Measurements from ENCODE around the gene GLP1R. TPM values are rescaled to one million over a fixed set of nuclear protein-coding genes. Genes with fewer than 3 reads are reported as not detected.

Gene GLP1R
- not detected in 2 replicates for total RNA-seq

GRCh38 chr6:39048481-39049399 is at the start of gene GLP1R:
TSS of gene GLP1R (plus strand) at chr6:39048781. CDS start at chr6:39048841, 60 bp downstream.
- DNase-seq (ENCODE audit: low read depth, low spot score) = no peak

DNA sequence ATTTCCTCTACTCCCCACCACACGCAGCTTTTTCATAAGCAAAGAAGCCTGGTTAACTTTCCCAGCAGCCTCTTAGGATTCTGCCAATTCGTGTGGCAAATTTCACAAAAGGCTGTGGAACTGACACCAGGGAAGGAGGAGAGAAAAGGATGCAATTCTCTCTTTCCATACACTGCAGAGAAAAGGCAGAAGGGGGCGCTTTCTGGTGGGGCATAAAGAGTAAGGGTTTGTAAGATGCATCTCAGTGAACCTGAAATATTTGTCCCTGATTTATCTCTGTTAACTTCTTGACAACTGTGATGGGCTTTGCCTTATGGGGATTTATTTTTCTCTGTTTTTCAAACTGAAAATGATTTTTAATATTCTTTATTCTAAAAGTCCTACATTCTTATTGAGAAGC is 45.5 kb upstream of the GLP1R start:
- no peak for DNase-seq (ENCODE audit: low read depth, low spot score)

GRCh38 chr6:39003492-39003891 is 45.1 kb upstream of the GLP1R start:
- no peak for DNase-seq (ENCODE audit: low read depth, low spot score)

DNA sequence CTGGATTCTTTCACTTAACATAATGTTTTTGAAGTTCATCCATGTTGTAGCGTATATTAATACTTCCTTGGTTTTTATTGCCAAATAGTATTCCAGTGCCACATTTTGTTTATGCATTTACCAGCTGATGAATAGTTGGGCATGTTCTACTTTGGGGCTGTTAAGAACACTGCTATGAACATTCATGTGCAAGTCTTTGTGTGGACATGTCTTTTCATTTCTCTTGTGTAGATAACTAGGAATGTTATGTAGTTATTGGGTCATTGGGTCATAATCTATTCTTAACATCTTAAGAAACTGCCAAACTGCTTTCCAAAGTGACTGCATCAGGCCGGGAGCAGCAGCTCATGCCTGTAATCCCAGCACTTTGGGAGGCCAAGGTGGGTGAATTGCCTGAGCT is 43.8 kb upstream of the GLP1R start:
- no peak for DNase-seq (ENCODE audit: low read depth, low spot score)

DNA sequence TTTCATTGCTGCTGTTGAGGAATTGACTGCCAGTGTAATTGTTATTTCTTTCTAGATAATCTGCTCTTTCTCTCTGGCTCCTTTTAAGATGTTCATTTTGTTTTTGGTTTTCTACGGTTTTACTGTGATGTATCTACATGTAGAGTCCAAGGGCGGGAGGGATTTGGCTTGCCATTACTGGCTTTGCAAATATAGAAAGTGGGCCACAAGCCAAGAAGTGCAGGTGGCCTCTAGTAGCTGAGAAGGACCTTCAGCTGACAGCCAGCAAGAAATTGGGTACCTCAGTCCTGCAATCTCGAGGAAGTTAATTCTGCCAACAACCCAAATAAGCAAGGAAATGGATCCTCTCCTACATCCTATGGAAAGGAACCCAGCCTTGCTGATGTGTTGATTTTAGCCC is 42.8 kb upstream of the GLP1R start:
- DNase-seq (ENCODE audit: low read depth, low spot score) = no peak

GRCh38 chr6:39007575-39007974 is 41.0 kb upstream of the GLP1R start:
- no peak for DNase-seq (ENCODE audit: low read depth, low spot score)

GRCh38 chr6:39008737-39009136 is 39.8 kb upstream of the GLP1R start:
- no peak for DNase-seq (ENCODE audit: low read depth, low spot score)

DNA sequence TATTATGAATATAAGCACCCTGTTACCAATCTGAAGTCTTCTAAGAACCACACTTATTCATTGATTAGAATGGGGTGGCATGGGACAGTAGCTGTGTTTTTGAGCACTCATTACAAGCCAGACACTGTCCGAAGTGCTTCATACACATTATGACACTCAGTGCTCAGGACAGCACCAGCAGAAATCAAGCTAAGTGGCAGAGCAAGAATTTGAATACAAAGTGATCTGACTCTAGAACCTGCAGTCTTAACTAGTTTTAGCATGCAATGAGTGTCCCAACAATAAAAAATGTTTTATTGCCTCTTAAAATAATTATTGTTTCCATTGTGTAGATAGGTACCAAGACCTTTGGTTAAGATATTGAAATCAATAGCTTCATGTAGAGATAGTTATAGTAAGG is 39.1 kb upstream of the GLP1R start:
- no peak for DNase-seq (ENCODE audit: low read depth, low spot score)

- DNase-seq (ENCODE audit: low read depth, low spot score) = no peak
Measured at GRCh38 chr6:39016839-39017546, 31.6 kb upstream of the GLP1R start.

GRCh38 chr6:39017547-39017880 is 31.1 kb upstream of the GLP1R start:
- no peak for DNase-seq (ENCODE audit: low read depth, low spot score)

GRCh38 chr6:39018103-39018502 is 30.5 kb upstream of the GLP1R start:
- no peak for DNase-seq (ENCODE audit: low read depth, low spot score)

GRCh38 chr6:39020136-39020535 is 28.4 kb upstream of the GLP1R start:
- DNase-seq (ENCODE audit: low read depth, low spot score) = no peak

DNA sequence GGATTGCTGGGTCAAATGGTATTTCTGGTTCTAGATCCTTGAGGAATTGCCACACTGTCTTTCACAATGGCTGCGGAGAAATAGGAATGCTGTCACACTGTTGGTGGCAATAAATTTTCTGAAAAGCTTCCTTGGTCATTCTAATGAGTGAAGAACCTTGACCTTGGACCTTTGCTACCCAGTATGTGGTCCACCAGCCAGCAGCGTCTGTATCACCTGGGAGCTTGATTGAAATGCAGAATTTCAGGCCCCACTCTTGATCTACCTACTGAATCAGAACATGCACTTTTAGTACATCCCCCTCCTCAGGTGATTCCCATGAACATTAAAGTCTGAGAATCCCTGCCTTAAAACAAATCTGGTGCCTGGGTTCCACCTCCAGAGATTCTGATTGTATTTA is 27.5 kb upstream of the GLP1R start:
- no peak for DNase-seq (ENCODE audit: low read depth, low spot score)

- no peak for DNase-seq (ENCODE audit: low read depth, low spot score)
Measured at GRCh38 chr6:39021779-39022178, 26.8 kb upstream of the GLP1R start.

DNA sequence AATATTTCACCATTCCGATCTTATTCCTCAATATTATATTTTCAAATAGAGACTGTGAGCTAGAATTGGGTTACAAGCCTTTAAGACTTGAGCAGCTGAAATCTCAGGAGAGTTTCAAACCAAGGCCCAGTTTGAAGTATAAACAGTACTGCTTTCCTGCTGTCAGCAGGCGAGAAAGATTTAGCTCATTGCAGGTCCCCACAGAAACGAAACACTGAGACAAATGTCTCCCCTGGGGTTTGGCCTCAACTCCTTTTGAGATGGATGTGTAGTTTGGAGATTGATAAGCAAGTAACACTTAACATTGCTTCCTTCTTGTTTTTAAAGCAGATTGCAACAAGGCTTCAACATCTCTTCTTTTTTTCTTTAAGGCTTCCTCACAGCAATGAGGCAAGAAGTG is 22.4 kb upstream of the GLP1R start:
- no peak for DNase-seq (ENCODE audit: low read depth, low spot score)

GRCh38 chr6:39029156-39030011 is 19.2 kb upstream of the GLP1R start:
- DNase-seq (ENCODE audit: low read depth, low spot score) = no peak

GRCh38 chr6:39035681-39036080 is 12.9 kb upstream of the GLP1R start:
- no peak for DNase-seq (ENCODE audit: low read depth, low spot score)

- no peak for DNase-seq (ENCODE audit: low read depth, low spot score)
Measured at GRCh38 chr6:39037082-39037508, 11.5 kb upstream of the GLP1R start.

- DNase-seq (ENCODE audit: low read depth, low spot score) = no peak
Measured at GRCh38 chr6:39037707-39038106, 10.9 kb upstream of the GLP1R start.

DNA sequence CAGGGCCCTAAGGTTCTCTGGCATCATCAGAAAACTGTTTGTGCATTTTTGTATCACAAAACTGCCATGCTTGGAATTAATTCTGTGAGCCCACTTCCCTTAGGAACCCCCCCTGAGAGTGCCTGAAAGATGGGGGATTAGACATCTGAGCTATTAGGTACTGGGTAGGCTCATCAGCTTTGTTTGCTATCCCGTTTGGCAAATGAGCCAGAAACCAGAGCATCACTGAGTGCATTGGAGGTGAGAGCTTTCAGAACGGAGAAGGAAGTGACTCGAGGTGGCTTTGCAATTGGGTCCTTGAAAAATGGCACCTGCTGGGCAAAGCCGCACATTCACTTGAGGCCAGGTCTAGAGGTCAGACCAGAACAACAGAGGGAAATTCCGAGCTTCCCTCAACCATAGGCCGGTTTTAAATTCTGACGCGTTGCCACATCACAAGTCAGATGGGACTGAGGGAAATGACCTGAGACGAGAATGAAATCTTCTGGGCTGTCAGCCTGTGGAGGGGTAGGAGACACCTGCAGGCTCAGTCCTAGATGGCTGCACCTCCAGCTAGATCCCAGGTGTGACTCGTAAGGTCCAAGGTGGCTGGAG is 8.4 kb upstream of the GLP1R start:
- DNase-seq (ENCODE audit: low read depth, low spot score) = no peak

- DNase-seq (ENCODE audit: low read depth, low spot score) = no peak
Measured at GRCh38 chr6:39041072-39041471, 7.5 kb upstream of the GLP1R start.

All from pulmonary artery endothelial cell (primary cell).